ENCODE data around the gene ARHGAP1. TPM values are rescaled to one million over a fixed set of nuclear protein-coding genes. Genes with fewer than 3 reads are reported as not detected.
A peak's percentile ranks its signal among the peaks of the same experiment; 100 is the strongest.

ARHGAP1 gene
- total RNA-seq, 1 donor from 2014 or later: 58.2 TPM

GRCh38 chr11:46662366-46662765 is 38.1 kb downstream of the ARHGAP1 start:
- Mint-ChIP-seq H3K27ac (no peak overlapping the region), H3K36me3 (peaks cover 24% of the 10 kb centered on the region), H3K27me3 (no peaks in the 10 kb centered on the region), H3K4me3 (no peak overlapping the region), H3K9me3 (no peaks in the 10 kb centered on the region), H3K4me1 (ENCODE audit: unreplicated experiment) (peaks cover 18% of the 10 kb centered on the region)
- TF ChIP-seq, protein P1, sequence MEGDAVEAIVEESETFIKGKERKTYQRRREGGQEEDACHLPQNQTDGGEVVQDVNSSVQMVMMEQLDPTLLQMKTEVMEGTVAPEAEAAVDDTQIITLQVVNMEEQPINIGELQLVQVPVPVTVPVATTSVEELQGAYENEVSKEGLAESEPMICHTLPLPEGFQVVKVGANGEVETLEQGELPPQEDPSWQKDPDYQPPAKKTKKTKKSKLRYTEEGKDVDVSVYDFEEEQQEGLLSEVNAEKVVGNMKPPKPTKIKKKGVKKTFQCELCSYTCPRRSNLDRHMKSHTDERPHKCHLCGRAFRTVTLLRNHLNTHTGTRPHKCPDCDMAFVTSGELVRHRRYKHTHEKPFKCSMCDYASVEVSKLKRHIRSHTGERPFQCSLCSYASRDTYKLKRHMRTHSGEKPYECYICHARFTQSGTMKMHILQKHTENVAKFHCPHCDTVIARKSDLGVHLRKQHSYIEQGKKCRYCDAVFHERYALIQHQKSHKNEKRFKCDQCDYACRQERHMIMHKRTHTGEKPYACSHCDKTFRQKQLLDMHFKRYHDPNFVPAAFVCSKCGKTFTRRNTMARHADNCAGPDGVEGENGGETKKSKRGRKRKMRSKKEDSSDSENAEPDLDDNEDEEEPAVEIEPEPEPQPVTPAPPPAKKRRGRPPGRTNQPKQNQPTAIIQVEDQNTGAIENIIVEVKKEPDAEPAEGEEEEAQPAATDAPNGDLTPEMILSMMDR (conservative IDR thresholded peaks at IDR 0.05): no peak
- no peak for DNase-seq (ENCODE audit: extremely low spot score, unreplicated experiment)

DNA sequence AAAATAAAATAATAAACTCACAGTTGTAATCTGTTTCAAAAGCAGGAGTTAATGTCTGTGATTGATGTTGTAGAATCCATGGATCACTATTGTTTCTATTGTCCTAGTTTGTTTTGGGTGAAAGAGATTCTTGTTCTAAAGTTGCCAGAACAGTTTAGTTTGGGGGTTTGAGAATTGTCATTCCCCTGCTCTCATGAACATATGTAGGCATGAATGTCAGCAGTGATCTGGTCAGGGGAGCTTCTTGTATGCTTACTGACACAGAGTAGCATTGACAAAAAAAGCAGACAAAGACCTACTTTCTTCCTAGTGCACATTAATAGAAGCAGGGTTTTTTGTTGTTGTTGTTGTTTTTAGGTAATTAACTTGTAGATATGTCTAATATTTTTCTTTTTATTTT is 38.6 kb downstream of the ARHGAP1 start:
- H3K9me3 Mint-ChIP-seq: no peaks in the 10 kb centered on the region
- no peaks in the 10 kb centered on the region for H3K27me3 Mint-ChIP-seq
- H3K36me3 Mint-ChIP-seq: peaks cover 26% of the 10 kb centered on the region
- no peak overlapping the region for H3K4me3 Mint-ChIP-seq
- DNase-seq (ENCODE audit: extremely low spot score, unreplicated experiment): no peak
- no peak overlapping the region for H3K27ac Mint-ChIP-seq
- TF ChIP-seq, protein P1 (conservative IDR thresholded peaks at IDR 0.05): no peak
- H3K4me1 Mint-ChIP-seq (ENCODE audit: unreplicated experiment): peaks cover 13% of the 10 kb centered on the region

DNA sequence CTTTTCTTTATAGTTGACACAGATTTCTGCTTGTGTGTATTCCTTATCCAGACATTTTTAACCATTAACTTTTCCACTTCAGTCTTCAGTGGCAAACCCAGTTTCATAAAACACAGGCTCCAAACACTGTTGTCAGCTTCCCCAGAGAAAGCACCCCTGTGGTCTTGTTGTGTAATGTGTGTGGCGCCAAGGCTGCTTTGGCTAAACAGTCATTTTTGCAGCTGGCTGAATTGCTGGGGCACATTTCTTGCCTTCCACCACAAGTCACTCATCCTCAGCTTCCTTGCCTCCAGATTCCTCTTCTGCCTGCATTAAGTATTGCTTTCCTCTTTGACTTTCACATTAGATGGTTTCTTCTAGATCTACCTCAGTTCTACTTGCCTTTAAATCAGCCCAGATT is 40.5 kb downstream of the ARHGAP1 start:
- Mint-ChIP-seq H3K36me3 (peaks cover 22% of the 10 kb centered on the region), H3K9me3 (no peaks in the 10 kb centered on the region), H3K27ac (peak overlapping the region; percentile 47), H3K4me3 (no peak overlapping the region), H3K27me3 (no peaks in the 10 kb centered on the region), H3K4me1 (ENCODE audit: unreplicated experiment) (peaks cover 5% of the 10 kb centered on the region)
- TF ChIP-seq, protein P1 (conservative IDR thresholded peaks at IDR 0.05): no peak
- no peak for DNase-seq (ENCODE audit: extremely low spot score, unreplicated experiment)

DNA sequence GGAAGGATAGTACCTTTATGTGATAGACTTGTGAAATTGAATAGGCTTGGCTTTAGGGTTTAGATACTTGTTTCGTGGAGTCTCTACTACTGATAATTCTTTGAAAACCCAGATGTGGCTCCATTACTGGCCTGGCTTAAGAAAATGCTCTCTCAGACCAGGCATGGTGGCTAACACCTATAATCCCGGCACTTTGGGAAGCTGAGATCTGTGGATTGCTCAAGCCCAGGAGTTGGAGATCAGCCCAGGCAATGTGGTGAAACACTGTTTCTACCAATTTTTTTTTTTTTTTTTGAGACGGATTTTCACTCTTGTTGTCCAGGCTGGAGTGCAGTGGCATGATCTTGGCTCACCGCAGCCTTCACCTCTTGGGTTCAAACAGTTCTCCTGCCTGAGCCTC is 42.2 kb downstream of the ARHGAP1 start:
- no peak for DNase-seq (ENCODE audit: extremely low spot score, unreplicated experiment)
- no peak overlapping the region for H3K4me3 Mint-ChIP-seq
- no peak overlapping the region for H3K27ac Mint-ChIP-seq
- no peaks in the 10 kb centered on the region for H3K27me3 Mint-ChIP-seq
- H3K36me3 Mint-ChIP-seq: peaks cover 22% of the 10 kb centered on the region
- no peaks in the 10 kb centered on the region for H3K9me3 Mint-ChIP-seq
- H3K4me1 Mint-ChIP-seq (ENCODE audit: unreplicated experiment): peaks cover 5% of the 10 kb centered on the region
- TF ChIP-seq, protein P1 (conservative IDR thresholded peaks at IDR 0.05): no peak

- Mint-ChIP-seq H3K36me3 (peaks cover 17% of the 10 kb centered on the region), H3K27me3 (no peaks in the 10 kb centered on the region), H3K27ac (peak overlapping the region; percentile 40), H3K9me3 (no peaks in the 10 kb centered on the region), H3K4me3 (no peak overlapping the region), H3K4me1 (ENCODE audit: unreplicated experiment) (peaks cover 5% of the 10 kb centered on the region)
- TF ChIP-seq, protein P1 (conservative IDR thresholded peaks at IDR 0.05): no peak
- no peak for DNase-seq (ENCODE audit: extremely low spot score, unreplicated experiment)
These were observed 43.2 kb downstream of the ARHGAP1 start for GRCh38 chr11:46657186-46657585.

GRCh38 chr11:46655631-46656030 is 44.8 kb downstream of the ARHGAP1 start:
- H3K27me3 Mint-ChIP-seq: no peaks in the 10 kb centered on the region
- H3K4me1 Mint-ChIP-seq (ENCODE audit: unreplicated experiment): peaks cover 5% of the 10 kb centered on the region
- no peak for DNase-seq (ENCODE audit: extremely low spot score, unreplicated experiment)
- TF ChIP-seq, protein P1 (conservative IDR thresholded peaks at IDR 0.05): no peak
- H3K27ac Mint-ChIP-seq: no peak overlapping the region
- no peak overlapping the region for H3K4me3 Mint-ChIP-seq
- no peaks in the 10 kb centered on the region for H3K9me3 Mint-ChIP-seq
- H3K36me3 Mint-ChIP-seq: peaks cover 21% of the 10 kb centered on the region
